Suppressor macrophage treated with lipopolysaccharide for 1 hour (primary cell): ENCODE results near the gene ABCA2.
"Not testable (repeated sequence)": the region's sequence is repeated elsewhere in the genome, so short reads cannot be mapped to it uniquely, and the experiment has no call there.

Source experiments
- DNase-seq, 3 donors: peaks; one replicate each; pipeline ENCODE4 v3.0.0-alpha.2; 2020 to 2022

Gene ABCA2

DNA sequence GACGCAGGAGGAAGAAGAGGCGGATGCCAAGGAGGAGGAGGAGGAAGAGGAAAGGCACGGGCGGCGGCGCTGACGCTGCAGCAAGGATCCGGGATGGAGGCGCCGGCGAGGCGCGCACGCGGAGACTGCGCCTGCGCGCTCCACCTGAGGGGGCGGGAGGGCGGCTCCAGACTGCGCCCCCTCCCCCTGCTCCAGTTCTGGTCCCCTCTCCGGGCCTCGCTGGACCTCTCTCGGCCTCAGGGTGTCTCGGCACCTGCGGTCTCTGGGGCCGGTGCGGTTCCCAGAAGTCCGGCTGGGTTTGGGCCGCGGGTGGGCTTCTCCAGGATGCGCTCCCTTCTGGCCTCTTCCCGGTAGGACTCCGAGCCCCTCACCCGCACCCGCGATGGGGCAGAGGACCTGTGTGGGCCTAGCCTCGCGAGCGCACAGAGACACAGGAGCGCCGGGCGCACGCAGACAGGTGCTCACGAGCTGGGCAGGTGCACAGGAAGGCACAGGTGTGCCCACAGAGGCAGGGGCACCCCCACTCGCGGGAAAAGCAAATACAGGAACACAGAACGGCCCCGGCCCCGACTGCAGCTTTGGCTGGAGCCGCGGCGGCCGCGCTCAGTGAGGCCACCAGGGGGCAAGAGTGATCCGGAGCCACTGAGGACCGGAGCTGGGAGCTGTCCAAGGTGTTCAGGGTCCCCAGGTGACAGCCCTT, 18.2 kb upstream of the ABCA2 start, which contains the start of gene NPDC1:
TSS of gene NPDC1 (minus strand) at position 90 of the 700 bp plus-strand sequence. CDS start 188 bp downstream, outside the sequence.
- peak; percentile 79 to 92 (median 86) for DNase-seq

GRCh38 chr9:137045294-137046087, 17.5 kb upstream of the ABCA2 start:
- peak in 1 of 3 donors; percentile 51 for DNase-seq

DNA sequence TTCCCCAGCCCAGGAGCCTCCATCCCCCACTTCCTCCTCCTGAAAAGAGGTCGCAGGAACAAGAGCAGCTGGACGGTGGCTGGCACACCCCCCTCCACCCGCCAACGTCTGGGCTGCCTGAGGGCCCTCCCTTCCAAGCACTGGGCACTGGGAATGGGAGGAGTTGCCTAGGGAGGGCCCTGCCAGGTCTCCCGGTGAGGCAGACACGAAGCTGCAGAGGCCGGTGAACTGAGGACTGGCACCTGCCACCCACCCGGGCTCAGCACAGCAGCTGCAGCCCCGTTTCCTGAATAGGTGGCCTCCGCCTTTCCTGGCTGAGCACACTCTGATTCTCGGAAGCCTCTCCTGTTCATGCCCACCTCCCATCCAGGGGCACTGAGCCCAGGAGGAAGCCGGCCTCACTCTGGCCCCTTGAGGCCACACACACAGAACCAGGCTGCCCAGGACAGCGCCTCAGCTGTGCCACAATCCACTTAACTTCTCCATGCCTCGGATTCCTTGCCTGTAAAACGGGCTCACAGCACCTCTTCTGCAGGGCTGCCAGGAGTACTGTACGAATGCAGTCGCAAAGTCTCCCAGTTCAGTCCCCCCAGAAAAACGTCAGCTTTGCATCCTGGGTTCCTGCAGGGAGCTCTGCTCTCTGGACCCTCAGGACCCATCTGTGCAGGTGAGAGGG, 16.6 kb upstream of the ABCA2 start:
- no peak for DNase-seq

GRCh38 chr9:137044037-137044436, 16.0 kb upstream of the ABCA2 start:
- DNase-seq = no peak

GRCh38 chr9:137042751-137043727, 15.0 kb upstream of the ABCA2 start:
- DNase-seq = no peak

GRCh38 chr9:137041124-137041523, 13.1 kb upstream of the ABCA2 start:
- no peak for DNase-seq

DNA sequence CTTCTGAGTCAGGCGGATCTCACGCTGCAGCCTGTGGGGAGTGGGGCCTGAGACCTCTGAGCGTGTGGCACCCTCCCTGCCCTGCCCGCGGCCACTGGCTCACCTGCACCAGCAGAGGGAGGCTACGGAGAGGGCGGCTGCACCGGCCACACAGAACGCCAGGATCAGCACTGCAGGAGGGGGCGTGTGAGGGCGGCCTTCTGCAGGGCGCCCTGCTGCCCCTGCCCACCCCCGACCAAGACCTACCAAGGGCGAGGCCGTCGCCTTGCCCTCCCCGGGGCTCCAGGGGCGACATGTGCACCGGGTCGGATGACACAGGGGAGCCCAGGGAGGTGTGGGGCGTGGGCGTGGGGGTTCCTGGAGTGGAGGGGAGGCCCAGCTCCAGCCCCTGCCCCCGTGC, 12.5 kb upstream of the ABCA2 start:
- no peak for DNase-seq

- no peak for DNase-seq
Measured at GRCh38 chr9:137039611-137040366, 11.8 kb upstream of the ABCA2 start.

DNA sequence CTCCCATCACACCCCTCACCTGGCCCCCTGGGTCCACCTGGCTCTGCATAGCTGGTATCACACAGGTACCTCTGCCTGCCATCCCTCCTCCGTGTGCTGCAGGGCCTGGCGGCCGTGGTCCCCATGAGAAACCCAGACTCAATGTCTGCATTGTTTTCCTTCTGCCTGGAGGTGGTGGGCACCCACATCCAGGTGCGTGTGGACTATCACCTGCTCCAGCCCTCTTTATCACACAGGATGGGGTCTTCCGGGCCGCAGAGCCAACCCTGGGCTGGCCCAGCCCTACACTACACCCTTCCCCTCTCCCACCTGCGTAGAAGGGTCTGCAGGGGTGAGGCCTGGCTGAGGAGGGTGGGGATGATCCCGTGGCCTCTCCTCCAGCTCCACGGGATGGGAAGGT, 10.9 kb upstream of the ABCA2 start:
- no peak for DNase-seq

- DNase-seq = no peak
Measured at GRCh38 chr9:137037483-137037882, 9.4 kb upstream of the ABCA2 start.

GRCh38 chr9:137037035-137037434, 9.0 kb upstream of the ABCA2 start:
- no peak for DNase-seq

GRCh38 chr9:137035937-137036336, 7.9 kb upstream of the ABCA2 start:
- DNase-seq = no peak

DNA sequence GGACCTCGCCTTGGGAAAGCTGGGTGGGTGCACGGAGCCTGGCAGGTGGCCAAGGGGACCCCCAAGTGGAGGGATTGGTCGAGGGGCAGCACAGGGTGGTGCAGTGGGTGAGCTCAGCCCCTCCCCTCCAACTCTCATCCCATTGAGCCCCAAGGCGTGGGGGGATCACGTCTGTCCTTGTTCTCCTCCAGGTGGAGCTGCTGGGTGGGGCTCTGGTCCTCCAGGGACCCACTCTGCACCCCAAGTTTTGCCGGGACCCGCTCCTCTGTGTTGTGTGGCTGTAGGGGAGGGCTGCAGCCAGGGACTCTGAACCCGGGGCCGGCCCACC, 7.4 kb upstream of the ABCA2 start:
- no peak for DNase-seq

DNA sequence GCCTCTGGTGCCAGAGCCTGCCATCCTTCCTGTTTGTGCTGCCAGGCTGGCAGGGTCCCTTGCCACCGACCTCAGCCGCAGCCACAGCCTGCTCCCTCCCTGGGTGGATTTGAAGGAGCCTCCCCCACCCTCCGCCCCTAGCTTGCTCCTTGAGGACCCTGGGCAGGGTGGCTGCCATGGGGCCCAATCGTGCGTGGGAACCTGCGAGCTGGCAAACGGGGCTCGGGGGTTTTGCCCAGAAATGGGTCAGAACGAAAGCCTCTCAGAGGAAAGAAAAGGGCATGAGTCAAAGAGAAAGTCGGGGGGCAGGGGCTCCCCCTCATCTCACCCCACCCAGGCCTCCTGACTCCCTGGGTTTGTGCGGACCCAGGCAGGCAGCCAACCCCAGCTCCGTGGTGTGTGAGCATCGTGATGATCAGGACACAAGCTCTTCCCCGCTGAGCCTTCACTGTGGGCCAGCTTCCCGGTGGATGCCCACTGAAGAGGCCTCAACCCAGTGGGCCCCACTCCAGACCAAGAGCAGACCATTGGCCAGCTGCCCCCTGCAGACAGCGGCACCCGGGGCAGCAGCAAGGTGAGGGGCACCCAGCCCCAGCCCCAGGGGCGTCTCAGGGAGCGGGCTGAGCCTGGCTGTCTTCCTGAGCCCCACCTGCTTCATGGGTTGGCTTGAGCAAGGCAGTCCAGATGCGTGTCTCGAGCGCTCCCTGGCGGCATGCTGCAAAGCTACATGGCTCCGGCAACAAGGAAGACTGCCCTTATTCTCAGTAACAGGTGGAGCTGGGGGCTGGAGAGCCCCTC, 6.9 kb upstream of the ABCA2 start:
- DNase-seq = peak; percentile 85 to 91 (median 88)

GRCh38 chr9:137034039-137034708, 6.1 kb upstream of the ABCA2 start:
- DNase-seq = peak; percentile 47 to 58 (median 50)

DNA sequence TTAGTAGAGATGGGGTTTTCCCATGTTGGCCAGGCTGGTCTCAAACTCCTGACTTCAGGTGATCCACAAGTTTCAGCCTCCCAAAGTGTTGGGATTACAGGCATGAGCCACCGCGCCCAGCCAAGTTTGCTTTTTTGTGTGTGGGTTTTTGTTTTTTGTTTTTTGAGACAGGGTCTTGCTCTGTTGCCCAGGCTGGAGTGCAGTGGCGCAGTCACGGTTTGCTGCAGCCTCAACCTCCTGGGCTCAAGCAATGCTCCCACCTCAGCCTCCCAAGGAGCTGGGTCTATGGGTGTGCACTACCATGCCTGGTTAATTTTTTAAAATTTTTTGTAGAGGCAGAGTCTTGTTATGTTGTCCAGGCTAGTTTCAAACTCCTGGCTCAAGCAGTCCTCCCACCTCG, 5.4 kb upstream of the ABCA2 start:
- DNase-seq = not testable (repeated sequence)

DNA sequence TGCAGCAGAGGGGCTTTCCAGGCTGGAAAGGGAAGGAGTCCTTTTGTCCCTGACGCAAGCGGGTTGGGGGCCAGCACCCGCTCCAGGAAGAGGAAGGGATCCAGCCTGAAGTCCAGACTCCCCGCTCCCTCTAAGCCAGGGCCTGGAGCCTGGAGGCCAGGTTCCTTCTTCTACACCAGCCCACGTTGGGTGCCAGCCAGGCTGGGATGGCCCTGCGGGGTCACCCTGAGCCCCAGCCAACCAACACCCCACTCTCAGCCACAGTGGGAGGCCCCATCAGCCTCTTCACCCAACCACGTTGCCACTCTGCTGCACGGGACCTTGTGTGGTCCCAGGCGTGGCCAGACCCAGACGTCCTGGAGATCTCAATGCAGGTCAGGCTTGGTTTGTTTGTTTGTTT, 4.8 kb upstream of the ABCA2 start:
- DNase-seq = peak; percentile 89 to 94 (median 93)

DNA sequence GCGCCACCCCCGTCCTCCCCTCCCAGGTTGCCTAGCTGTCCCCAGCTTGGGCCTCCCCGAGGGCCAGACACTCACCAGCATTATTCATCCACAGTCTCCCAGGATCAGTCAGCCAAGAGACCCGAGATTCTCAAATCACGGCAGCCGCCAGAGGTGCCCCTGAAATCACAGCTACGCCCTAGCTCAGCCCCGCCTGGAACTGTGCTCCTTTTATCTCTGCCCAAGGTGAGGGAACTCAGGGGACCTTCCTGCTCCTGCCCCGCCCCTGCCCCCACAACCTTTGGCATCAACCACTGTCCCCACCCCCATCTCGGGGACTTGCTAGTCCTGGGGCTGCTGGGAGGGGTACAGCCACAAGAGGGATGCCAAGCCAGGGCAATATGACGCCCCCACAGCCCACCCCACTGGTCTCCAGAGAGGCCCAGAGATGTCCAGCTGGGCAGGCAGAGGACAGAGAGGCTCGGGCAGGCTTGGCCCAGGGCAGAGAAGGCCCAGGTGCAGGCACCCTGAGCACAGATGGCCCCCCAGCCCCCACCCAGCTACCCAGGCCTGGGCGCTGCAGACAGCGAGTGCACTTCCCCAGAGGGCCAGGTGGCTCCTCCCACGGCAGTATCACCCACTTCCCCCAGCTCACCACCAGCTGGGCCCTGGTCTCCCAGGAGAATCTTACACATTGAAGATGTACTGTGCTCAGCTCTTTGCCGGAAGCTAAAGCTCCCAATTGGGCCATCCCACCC, 4.0 kb upstream of the ABCA2 start, which contains the start of gene FUT7:
TSS of gene FUT7 (minus strand) at position 185 of the 737 bp plus-strand sequence. CDS start at position 88, 97 bp downstream.
- peak; percentile 38 to 58 (median 42) for DNase-seq
